Measurements from ENCODE around the gene GP1BB. TPM values are rescaled to one million over a fixed set of nuclear protein-coding genes. Genes with fewer than 3 reads are reported as not detected.

Gene GP1BB
- total and polyA plus RNA-seq, 2 of the 4 experiments (the other 2 are of a cell fraction) = 0.18 to 1.5 TPM

GRCh38 chr22:19739911-19740449 lies 16.6 kb downstream of the GP1BB start:
- H2BK5ac ChIP-seq (ENCODE audit: low read depth, low read length, poor library complexity, severe bottlenecking) = no peak overlapping the region
- no peak overlapping the region for H2AK5ac ChIP-seq (ENCODE audit: low read depth, low read length)
- H3K23ac ChIP-seq (ENCODE audit: low read depth, low read length) = no peak overlapping the region
- no peak overlapping the region for H4K5ac ChIP-seq (ENCODE audit: low read depth, low read length)
- no peak overlapping the region for H2BK15ac ChIP-seq (ENCODE audit: low read depth, low read length)
- H3K36me3 ChIP-seq (ENCODE audit: control insufficient read depth, insufficient read depth, low read length) = no peaks in the 10 kb centered on the region
- no peak overlapping the region for H3K27ac ChIP-seq (ENCODE audit: insufficient read depth, low read length)
- WGBS, 2 experiments (ENCODE audit: extremely low coverage in 2 of 2, insufficient read length in 1 of 2) = 73% methylated on average over 3 of the region's 7 CpGs; no CpG with 5 or more reads in 1 of the 2 experiments
- H3K4me3 ChIP-seq (ENCODE audit: insufficient read depth, low read depth, low read length) = no peak overlapping the region
- no peaks in the 10 kb centered on the region; the same call in 1 of the 2 replicates for H4K20me1 ChIP-seq (ENCODE audit: insufficient read depth, low read length)
- no peak overlapping the region for H4K91ac ChIP-seq (ENCODE audit: insufficient read depth, low read depth, low read length)
- no peak overlapping the region for H4K8ac ChIP-seq (ENCODE audit: low read depth in 2 of 2, low read length in 2 of 2)
- ChIA-PET POLR2A (ENCODE audit: unreplicated experiment) (no interaction called here), CTCF (interaction anchor here (1.3 kb wide), 1 partner anchor 10 kb away, joined by 5 read pairs; no protein-coding TSS in a partner anchor)
- in situ Hi-C loops (cut with MboI; ENCODE audit: low sequenced_read_pairs) (no loop called here), dilution Hi-C loops (cut with HindIII; ENCODE audit: low sequenced_read_pairs, unreplicated experiment) (no loop called here), intact Hi-C loops (cut with micrococcal nuclease) (no loop called here)
- H3K9me1 ChIP-seq (ENCODE audit: insufficient read depth, low read length) = no peaks in the 10 kb centered on the region
- H3K14ac ChIP-seq (replicated peaks; ENCODE audit: low read depth, low read length) = no peak overlapping the region
- TF ChIP-seq MAZ (IDR thresholded peaks at IDR 0.05; ENCODE audit: borderline replicate concordance, low read depth, low read length) (no peak), CTCF (conservative IDR thresholded peaks at IDR 0.05; ENCODE audit: low read depth, low read length) (no peak), RCOR1 (IDR thresholded peaks at IDR 0.05; ENCODE audit: insufficient replicate concordance, low read length) (no peak), NFE2L2 (IDR thresholded peaks at IDR 0.05; ENCODE audit: low read depth, low read length) (no peak), BHLHE40 (IDR thresholded peaks at IDR 0.05; ENCODE audit: low read depth, low read length) (no peak), USF2 (IDR thresholded peaks at IDR 0.05; ENCODE audit: low read depth, low read length) (no peak), POLR2A (IDR thresholded peaks at IDR 0.05; ENCODE audit: low read depth, low read length) (no peak), CEBPB (IDR thresholded peaks at IDR 0.05; ENCODE audit: low read depth, low read length) (no peak), MXI1 (IDR thresholded peaks at IDR 0.05; ENCODE audit: borderline replicate concordance, low read depth, low read length) (no peak), CHD1 (IDR thresholded peaks at IDR 0.05; ENCODE audit: low read depth, low read length) (no peak), RFX5 (IDR thresholded peaks at IDR 0.05; ENCODE audit: low read depth, low read length) (no peak), MAFK (IDR thresholded peaks at IDR 0.05; ENCODE audit: low read depth, low read length) (no peak)
- H2BK20ac ChIP-seq (ENCODE audit: low read depth, low read length) = no peak overlapping the region
- no peak overlapping the region for H3K18ac ChIP-seq (ENCODE audit: low read depth, low read length)
- no peak overlapping the region for H3K4me2 ChIP-seq (ENCODE audit: low read depth, low read length)
- BruUV-seq (replicated peaks) = no TSS peak
- no peak overlapping the region for H2BK120ac ChIP-seq (ENCODE audit: low read depth, low read length)
- H3K27me3 ChIP-seq (ENCODE audit: control insufficient read depth, insufficient read depth, low read length) = peaks cover 6% of the 10 kb centered on the region; the same call in 1 of the 2 replicates
- peak overlapping the region; percentile 14 for H2AFZ ChIP-seq (replicated peaks; ENCODE audit: low read length, poor library complexity)
- H3K56ac ChIP-seq (ENCODE audit: extremely low read depth, insufficient read depth, low read length) = no peak overlapping the region
- no peak overlapping the region for H3K4ac ChIP-seq (ENCODE audit: low read depth, low read length)
- no peaks in the 10 kb centered on the region for H3K9me3 ChIP-seq (ENCODE audit: control insufficient read depth, insufficient read depth, low read length)
- DNase-seq (no peak), ATAC-seq (ENCODE audit: low read depth) (no peak)
- no peak overlapping the region for H2AK9ac ChIP-seq (replicated peaks; ENCODE audit: low read depth, low read length, poor library complexity)
- H3K4me1 ChIP-seq (ENCODE audit: control insufficient read depth, insufficient read depth, low read length) = peaks cover 2% of the 10 kb centered on the region; the same call in 1 of the 2 replicates
- no peaks in the 10 kb centered on the region for H3K79me1 ChIP-seq (ENCODE audit: low read depth in 1 of 2, low read length in 2 of 2)
- no peak overlapping the region for H3K9ac ChIP-seq (ENCODE audit: low read depth, low read length)

All from IMR-90 (cell line).